ENCODE results near the gene CHERP.

GRCh38 chr19:16588824-16589577 lies 46.8 kb upstream of the CHERP start:
- TF ChIP-seq CTCF (IDR thresholded peaks at IDR 0.05) (no peak), POLR2AphosphoS5 (IDR thresholded peaks at IDR 0.05; ENCODE audit: insufficient read depth in 1 of 2, low read depth in 1 of 2) (no peak), POLR2A (IDR thresholded peaks at IDR 0.05) (no peak)
